Testis (tissue), 3 donors: ENCODE measurements around the gene EXOC4. TPM values are rescaled to one million over a fixed set of nuclear protein-coding genes. Genes with fewer than 3 reads are reported as not detected.

Experiments used
- DNase-seq: peaks from one replicate; pipeline ENCODE4 v3.0.0-alpha.2; 2019
- H3K27ac ChIP-seq, 2 donors: fragments of 200-600 bp; sonication (generic); one replicate each; pipeline ENCODE4 v1.5.1; 2019
- H3K27me3 ChIP-seq: fragments of 200-600 bp; sonication (generic); one replicate; pipeline ENCODE4 v1.5.1; 2019
- H3K36me3 ChIP-seq: fragments of 200-600 bp; sonication (generic); one replicate; pipeline ENCODE4 v1.5.1; 2017; ENCODE audit warnings: low read depth; ENCODE audit errors: missing control alignments
- H3K4me1 ChIP-seq: fragments of 200-600 bp; sonication (generic); one replicate; pipeline ENCODE4 v1.5.1; 2019
- H3K4me3 ChIP-seq, 2 donors: fragments of 200-600 bp; sonication (generic); one replicate each; pipeline ENCODE4 v1.5.1; 2017 to 2019
- H3K9me3 ChIP-seq: fragments of 200-600 bp; sonication (generic); one replicate; pipeline ENCODE4 v1.5.1; 2017
- POLR2A ChIP-seq: fragments of 450-650 bp; IDR thresholded peaks from one replicate; pipeline ENCODE4 v1.6.1; 2017; ENCODE audit warnings: antibody characterized with exemption, mild to moderate bottlenecking, moderate library complexity
- WGBS, 2 donors: methylation state at CpG; one replicate each; pipeline ENCODE4 v1.1.5; 2018; 5-methylcytosine and 5-hydroxymethylcytosine counted together
- intact Hi-C: fragments of 100-400 bp; cut with DNase I; formaldehyde crosslinking; loops from one replicate; pipeline ENCODE4 v1.15.1; 2023; ENCODE audit warnings: low total_unique reads
- polyA plus RNA-seq: library from polyadenylated mRNA; stranded (reverse); fragments of 350-450 nt; fragmentation: Illumina TruSeq; extraction: RNeasy Lipid Tissue Mini Kit (QIAGEN cat#74804); gene quantifications from one replicate; pipeline ENCODE4 v1.2.3, GENCODE V29; 2014; ENCODE audit warnings: low read depth, low replicate concordance; ENCODE audit not compliant: insufficient read depth
- total RNA-seq, 2 donors: library from RNA; depleted of rRNA; stranded (reverse); fragments of >200 nt; gene quantifications; one replicate each; pipeline ENCODE4 v1.2.3, GENCODE V29; 2016
- TF ChIP-seq, protein P1 (sequence below), 3 experiments: fragments of 450-650 bp in 2 of 3; fragments of 200-600 bp in 1 of 3; sonication (generic) in 1 of 3; IDR thresholded peaks; one replicate each; pipeline ENCODE4 v1.5.1; 2016 to 2019; ENCODE audit warnings: antibody characterized with exemption in 3 of 3, mild to moderate bottlenecking in 2 of 3, moderate library complexity in 1 of 3

Gene EXOC4
- total and polyA plus RNA-seq, 3 donors from 2014 or later, result 47.4 to 169 (median 142) TPM

DNA sequence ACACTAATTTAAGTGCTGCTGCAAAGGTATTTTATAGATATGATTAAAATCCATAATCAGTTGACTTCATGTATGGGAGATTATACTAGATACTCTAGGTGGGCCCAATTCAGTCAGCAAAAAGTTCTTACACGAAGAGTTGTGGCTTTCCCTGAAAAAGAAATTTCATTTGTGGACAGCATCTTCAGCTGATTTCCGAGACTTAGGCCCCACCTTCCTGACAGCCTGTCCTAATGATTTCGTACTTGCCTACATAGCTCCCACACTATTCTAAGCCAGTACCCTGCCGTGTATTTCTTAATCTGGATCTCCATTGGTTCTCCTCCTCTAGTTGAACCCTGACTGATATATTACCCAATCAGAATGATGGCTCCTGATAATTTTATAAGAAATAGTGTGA lies 297.9 kb downstream of the EXOC4 start:
- H3K36me3 ChIP-seq, result no peaks in the 10 kb centered on the region
- WGBS, 2 donors, result 90 to 92% methylated on average over 4 of the region's 4 CpGs
- H3K4me1 ChIP-seq, result no peaks in the 10 kb centered on the region
- no peaks in the 10 kb centered on the region for H3K9me3 ChIP-seq
- DNase-seq, result no peak
- TF ChIP-seq POLR2A, result no peak
- intact Hi-C loops, result no loop called here
- H3K27me3 ChIP-seq, result no peaks in the 10 kb centered on the region
- H3K4me3 ChIP-seq, result no peak overlapping the region
- H3K27ac ChIP-seq, result no peak overlapping the region

DNA sequence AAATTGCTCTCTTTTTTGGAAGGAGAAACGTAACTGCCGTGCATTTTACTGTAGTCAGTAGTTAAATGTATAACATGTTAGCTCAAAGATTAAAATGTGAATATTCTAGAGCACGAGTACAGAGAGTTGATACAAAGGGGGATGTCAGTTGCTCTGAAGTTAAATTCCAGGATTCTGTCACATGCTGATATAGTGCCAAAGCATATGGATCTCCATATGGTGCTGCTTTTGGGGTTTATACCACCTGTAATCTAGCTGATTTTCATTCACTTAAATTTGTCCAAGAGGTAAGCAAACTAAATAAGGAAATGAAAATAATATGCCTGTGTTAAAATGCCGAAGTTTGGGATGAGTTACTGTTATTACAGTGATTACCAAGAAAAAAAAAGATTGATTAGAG lies 298.6 kb downstream of the EXOC4 start:
- no peak for TF ChIP-seq POLR2A
- TF ChIP-seq, protein P1, sequence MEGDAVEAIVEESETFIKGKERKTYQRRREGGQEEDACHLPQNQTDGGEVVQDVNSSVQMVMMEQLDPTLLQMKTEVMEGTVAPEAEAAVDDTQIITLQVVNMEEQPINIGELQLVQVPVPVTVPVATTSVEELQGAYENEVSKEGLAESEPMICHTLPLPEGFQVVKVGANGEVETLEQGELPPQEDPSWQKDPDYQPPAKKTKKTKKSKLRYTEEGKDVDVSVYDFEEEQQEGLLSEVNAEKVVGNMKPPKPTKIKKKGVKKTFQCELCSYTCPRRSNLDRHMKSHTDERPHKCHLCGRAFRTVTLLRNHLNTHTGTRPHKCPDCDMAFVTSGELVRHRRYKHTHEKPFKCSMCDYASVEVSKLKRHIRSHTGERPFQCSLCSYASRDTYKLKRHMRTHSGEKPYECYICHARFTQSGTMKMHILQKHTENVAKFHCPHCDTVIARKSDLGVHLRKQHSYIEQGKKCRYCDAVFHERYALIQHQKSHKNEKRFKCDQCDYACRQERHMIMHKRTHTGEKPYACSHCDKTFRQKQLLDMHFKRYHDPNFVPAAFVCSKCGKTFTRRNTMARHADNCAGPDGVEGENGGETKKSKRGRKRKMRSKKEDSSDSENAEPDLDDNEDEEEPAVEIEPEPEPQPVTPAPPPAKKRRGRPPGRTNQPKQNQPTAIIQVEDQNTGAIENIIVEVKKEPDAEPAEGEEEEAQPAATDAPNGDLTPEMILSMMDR (IDR thresholded peaks at IDR 0.05), result no peak
- no peak for DNase-seq
- 89% methylated on average over 4 of the region's 4 CpGs for WGBS, 2 donors
- Histone ChIP-seq H3K27ac (no peak overlapping the region), H3K27me3 (no peaks in the 10 kb centered on the region), H3K4me3 (no peak overlapping the region), H3K36me3 (no peaks in the 10 kb centered on the region), H3K9me3 (no peaks in the 10 kb centered on the region), H3K4me1 (no peaks in the 10 kb centered on the region)
- intact Hi-C loops, result no loop called here

DNA sequence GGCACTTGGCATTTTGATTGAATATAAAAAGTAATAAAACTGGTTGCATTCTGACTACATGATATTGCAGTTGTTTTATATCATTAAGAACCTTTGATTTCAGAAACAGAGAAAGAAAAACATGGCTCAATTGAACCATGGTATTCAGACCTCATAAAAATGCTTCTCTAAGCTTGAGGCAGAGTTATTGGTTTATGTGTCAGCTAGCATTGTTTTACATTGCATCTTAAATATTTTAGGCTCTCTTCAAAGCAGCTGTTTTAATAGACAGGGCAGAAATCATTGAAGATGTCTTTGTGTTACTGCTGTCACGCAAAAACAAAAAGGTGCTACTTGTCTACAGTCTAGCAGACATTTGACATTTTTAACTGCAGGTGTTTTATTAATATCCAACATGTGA lies 299.2 kb downstream of the EXOC4 start:
- no peaks in the 10 kb centered on the region for H3K9me3 ChIP-seq
- H3K4me3 ChIP-seq, result no peak overlapping the region
- no peaks in the 10 kb centered on the region for H3K4me1 ChIP-seq
- WGBS, 2 donors, result 92 to 100% methylated on average over 1 of the region's 1 CpG
- H3K36me3 ChIP-seq, result no peaks in the 10 kb centered on the region
- no peak for TF ChIP-seq POLR2A
- TF ChIP-seq, protein P1 (IDR thresholded peaks at IDR 0.05), result no peak
- intact Hi-C loops, result no loop called here
- DNase-seq, result no peak
- no peak overlapping the region for H3K27ac ChIP-seq
- H3K27me3 ChIP-seq, result no peaks in the 10 kb centered on the region

DNA sequence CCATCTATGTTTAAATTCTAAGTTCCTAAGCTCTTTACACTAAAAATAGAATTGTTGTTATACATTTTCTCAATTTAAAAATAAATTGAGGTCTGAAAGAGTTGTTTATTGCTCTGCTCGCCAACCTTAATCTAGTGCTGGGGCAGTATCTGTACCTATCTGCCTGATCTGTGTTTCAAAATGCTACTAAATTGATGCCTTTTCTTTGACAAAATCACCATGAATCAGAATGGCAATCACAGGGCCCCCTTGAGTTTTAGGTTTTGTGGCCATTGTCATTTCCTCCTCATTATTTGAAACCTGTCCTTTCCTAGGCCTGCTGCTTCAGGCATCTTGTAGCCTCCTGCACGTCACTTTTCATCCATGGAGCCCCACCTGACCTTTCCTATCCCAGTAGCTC lies 301.5 kb downstream of the EXOC4 start:
- intact Hi-C loops, result no loop called here
- DNase-seq, result no peak
- H3K36me3 ChIP-seq, result no peaks in the 10 kb centered on the region
- H3K4me3 ChIP-seq, result no peak overlapping the region
- no peak overlapping the region for H3K27ac ChIP-seq
- no peaks in the 10 kb centered on the region for H3K4me1 ChIP-seq
- no peak for TF ChIP-seq POLR2A
- TF ChIP-seq, protein P1 (IDR thresholded peaks at IDR 0.05), result no peak
- no peaks in the 10 kb centered on the region for H3K27me3 ChIP-seq
- WGBS, 2 donors, result 89 to 94% methylated on average over 2 of the region's 2 CpGs
- H3K9me3 ChIP-seq, result no peaks in the 10 kb centered on the region

DNA sequence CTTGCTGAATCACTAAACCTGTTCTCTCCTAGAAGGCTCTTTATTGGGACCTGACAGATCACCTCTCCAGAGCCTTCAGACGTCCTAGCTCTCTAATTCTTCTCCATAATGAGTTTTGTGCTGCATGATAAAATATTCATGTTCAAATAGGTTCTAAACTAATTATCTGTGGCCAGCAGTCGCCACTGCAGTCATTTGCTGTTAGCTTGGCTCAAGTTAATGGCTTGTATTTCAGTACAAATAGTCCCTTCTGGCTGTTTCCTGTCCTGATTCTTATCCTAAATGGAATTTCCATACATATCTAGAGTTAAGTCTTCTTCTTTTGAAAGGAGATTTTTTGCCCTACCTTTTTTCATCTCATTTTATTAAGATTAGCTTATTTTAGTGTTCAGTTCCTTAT lies 303.2 kb downstream of the EXOC4 start:
- DNase-seq, result no peak
- 29 to 30% methylated on average over 2 of the region's 2 CpGs for WGBS, 2 donors
- TF ChIP-seq POLR2A, result no peak
- TF ChIP-seq, protein P1 (IDR thresholded peaks at IDR 0.05), result no peak
- no peaks in the 10 kb centered on the region for H3K9me3 ChIP-seq
- no peaks in the 10 kb centered on the region for H3K27me3 ChIP-seq
- H3K4me3 ChIP-seq, result no peak overlapping the region
- intact Hi-C loops, result no loop called here
- H3K27ac ChIP-seq, result no peak overlapping the region
- H3K36me3 ChIP-seq, result no peaks in the 10 kb centered on the region
- H3K4me1 ChIP-seq, result no peaks in the 10 kb centered on the region
